HG03354 (cell line): ENCODE data around the gene F12.

Experiments
- ATAC-seq: cut with Tn5 transposase; IDR thresholded peaks from one replicate; pipeline ENCODE4 v1.9.1; 2021; ENCODE audit warnings: mild to moderate bottlenecking; ENCODE audit not compliant: unreplicated experiment, poor library complexity, severe bottlenecking

Gene F12

GRCh38 chr5:177372034-177372896 lies 37.1 kb downstream of the F12 start:
- ATAC-seq = no peak

- ATAC-seq = no peak
Observed at GRCh38 chr5:177371120-177372033, 38.0 kb downstream of the F12 start.

- ATAC-seq = peak; percentile 82
Observed at GRCh38 chr5:177370488-177371119, 38.8 kb downstream of the F12 start.

- no peak for ATAC-seq
Observed at GRCh38 chr5:177369645-177370440, 39.5 kb downstream of the F12 start.

- no peak for ATAC-seq
Observed at GRCh38 chr5:177368869-177369644, 40.3 kb downstream of the F12 start.

GRCh38 chr5:177367981-177368868 lies 41.1 kb downstream of the F12 start:
- ATAC-seq = no peak

- ATAC-seq = no peak
Observed at GRCh38 chr5:177367323-177367848, 42.0 kb downstream of the F12 start.

GRCh38 chr5:177366528-177367322 lies 42.6 kb downstream of the F12 start:
- no peak for ATAC-seq

GRCh38 chr5:177365845-177366527 lies 43.4 kb downstream of the F12 start:
- ATAC-seq = no peak

- no peak for ATAC-seq
Observed at GRCh38 chr5:177364159-177364962, 45.0 kb downstream of the F12 start.

- ATAC-seq = no peak
Observed at GRCh38 chr5:177363565-177363964, 45.8 kb downstream of the F12 start.

GRCh38 chr5:177362610-177363507 lies 46.5 kb downstream of the F12 start:
- ATAC-seq = peak; percentile 43

- no peak for ATAC-seq
Observed at GRCh38 chr5:177362292-177362609, 47.1 kb downstream of the F12 start.

GRCh38 chr5:177361418-177362291 lies 47.7 kb downstream of the F12 start:
- ATAC-seq = no peak
